Neural progenitor cell (in vitro differentiated cells): ENCODE results near the gene SLX4IP.

ENCODE experiments used
- EZH2 ChIP-seq: fragments of 200-600 bp; sonication (generic); IDR thresholded peaks from 2 replicates; pipeline ENCODE4 v1.6.1; 2017; ENCODE audit warnings: antibody characterized with exemption, mild to moderate bottlenecking, moderate library complexity
- TF ChIP-seq, protein P1 (sequence below): fragments of 200-600 bp; sonication (generic); IDR thresholded peaks from 2 replicates; pipeline ENCODE4 v1.5.1; 2017; ENCODE audit warnings: antibody characterized with exemption, mild to moderate bottlenecking

DNA sequence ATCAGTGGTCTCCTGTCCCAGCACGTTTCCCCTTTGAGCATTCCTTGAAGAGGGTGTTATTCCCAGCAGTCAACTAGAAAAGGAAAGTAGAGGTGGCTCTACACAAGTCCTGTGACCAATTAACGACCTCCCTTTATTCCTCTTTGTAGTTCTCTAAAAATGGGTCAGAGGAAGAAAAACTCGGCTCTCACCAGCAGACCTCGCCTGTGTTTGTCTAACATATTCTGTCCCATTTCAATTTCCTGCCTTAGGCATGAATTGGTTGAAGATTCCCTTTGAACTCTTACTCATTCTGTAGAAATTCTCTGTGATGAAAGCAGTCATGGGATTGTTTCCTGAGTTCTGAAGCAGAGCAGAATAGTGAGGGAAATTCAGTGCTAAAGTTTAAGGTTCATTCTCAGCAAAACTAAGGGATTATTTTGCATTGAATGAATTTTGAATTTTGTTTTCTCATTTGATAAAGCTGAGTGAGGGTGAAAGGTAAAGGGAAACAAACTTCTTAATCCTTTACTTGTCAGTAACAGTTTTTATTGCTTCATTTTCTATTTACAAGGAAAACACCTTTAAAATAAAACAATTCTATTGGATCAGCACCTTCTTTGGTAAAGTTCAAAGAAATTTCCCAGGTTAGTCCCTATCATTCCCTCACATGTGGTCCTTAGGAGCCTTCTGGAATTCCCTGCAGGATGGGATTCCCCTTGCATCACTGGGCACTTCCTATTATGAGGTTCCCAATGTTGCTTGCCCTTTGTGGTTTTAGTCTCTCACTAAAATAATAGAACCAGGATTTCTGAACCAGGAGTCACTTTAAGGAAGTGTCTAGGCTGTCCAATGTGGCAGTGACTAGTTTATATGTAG is 105.8 kb downstream of the SLX4IP start:
- TF ChIP-seq, protein P1, sequence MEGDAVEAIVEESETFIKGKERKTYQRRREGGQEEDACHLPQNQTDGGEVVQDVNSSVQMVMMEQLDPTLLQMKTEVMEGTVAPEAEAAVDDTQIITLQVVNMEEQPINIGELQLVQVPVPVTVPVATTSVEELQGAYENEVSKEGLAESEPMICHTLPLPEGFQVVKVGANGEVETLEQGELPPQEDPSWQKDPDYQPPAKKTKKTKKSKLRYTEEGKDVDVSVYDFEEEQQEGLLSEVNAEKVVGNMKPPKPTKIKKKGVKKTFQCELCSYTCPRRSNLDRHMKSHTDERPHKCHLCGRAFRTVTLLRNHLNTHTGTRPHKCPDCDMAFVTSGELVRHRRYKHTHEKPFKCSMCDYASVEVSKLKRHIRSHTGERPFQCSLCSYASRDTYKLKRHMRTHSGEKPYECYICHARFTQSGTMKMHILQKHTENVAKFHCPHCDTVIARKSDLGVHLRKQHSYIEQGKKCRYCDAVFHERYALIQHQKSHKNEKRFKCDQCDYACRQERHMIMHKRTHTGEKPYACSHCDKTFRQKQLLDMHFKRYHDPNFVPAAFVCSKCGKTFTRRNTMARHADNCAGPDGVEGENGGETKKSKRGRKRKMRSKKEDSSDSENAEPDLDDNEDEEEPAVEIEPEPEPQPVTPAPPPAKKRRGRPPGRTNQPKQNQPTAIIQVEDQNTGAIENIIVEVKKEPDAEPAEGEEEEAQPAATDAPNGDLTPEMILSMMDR: no peak
- no peak for TF ChIP-seq EZH2
